Heart left ventricle (tissue), 16 donors: Measurements from ENCODE around the gene OAS2. TPM values are rescaled to one million over a fixed set of nuclear protein-coding genes. Genes with fewer than 3 reads are reported as not detected.

Experiments used
- ATAC-seq, 4 donors: fragments of 200-7000 bp; cut with Tn5 transposase; one replicate each; pipeline ENCODE4 v1.9.1; 2020 to 2022; ENCODE audit warnings: moderate library complexity in 4 of 4, mild to moderate bottlenecking in 3 of 4, moderate number of reproducible peaks in 1 of 4
- DNase-seq, 5 donors: peaks; one replicate each; pipeline ENCODE4 v3.0.0-alpha.2; 2020
- H3K27ac ChIP-seq, 12 donors: fragments of 200-600 bp; sonication (generic) in 4 of 12; one replicate each; pipeline versions ENCODE4 v1.5.0 to v1.8.0; 2016 to 2022; ENCODE audit warnings: mild to moderate bottlenecking in 2 of 12
- H3K27me3 ChIP-seq, 9 donors: fragments of 200-600 bp; sonication (generic) in 2 of 9; one replicate each; pipeline versions ENCODE4 v1.5.1 to v1.8.0; 2016 to 2022; ENCODE audit warnings: mild to moderate bottlenecking in 3 of 9
- H3K36me3 ChIP-seq, 9 donors: fragments of 200-600 bp; sonication (generic) in 2 of 9; one replicate each; pipeline versions ENCODE4 v1.5.0 to v1.8.0; 2018 to 2022; ENCODE audit warnings: mild to moderate bottlenecking in 2 of 9
- H3K4me1 ChIP-seq, 12 donors: fragments of 200-600 bp; sonication (generic) in 4 of 12; one replicate each; pipeline versions ENCODE4 v1.5.0 to v1.8.0; 2016 to 2022; ENCODE audit warnings: mild to moderate bottlenecking in 3 of 12
- H3K4me3 ChIP-seq, 12 donors: fragments of 200-600 bp; sonication (generic) in 4 of 12; one replicate each; pipeline versions ENCODE4 v1.5.0 to v1.8.0; 2017 to 2022; ENCODE audit warnings: mild to moderate bottlenecking in 9 of 12, moderate library complexity in 4 of 12
- H3K9me3 ChIP-seq, 12 donors: fragments of 200-600 bp; sonication (generic) in 4 of 12; one replicate each; pipeline versions ENCODE4 v1.5.0 to v1.8.0; 2016 to 2022; ENCODE audit warnings: mild to moderate bottlenecking in 1 of 12
- POLR2A ChIP-seq, 2 donors: fragments of 450-650 bp; IDR thresholded peaks; one replicate each; pipeline ENCODE4 v1.6.1; 2017; ENCODE audit warnings: antibody characterized with exemption in 2 of 2, mild to moderate bottlenecking in 2 of 2, moderate library complexity in 2 of 2
- WGBS, 4 donors: extraction: QIAGEN DNeasy Blood & Tissue Kit in 2 of 4; methylation state at CpG; one replicate each; pipeline versions ENCODE4 v1.1.5 to v1.1.7; 2013 to 2018; 5-methylcytosine and 5-hydroxymethylcytosine counted together
- intact Hi-C, 10 donors: fragments of 100-400 bp; cut with DNase I; formaldehyde crosslinking; loops; one replicate each; pipeline versions ENCODE4 v1.11.1 to v1.14.2; 2022
- polyA plus RNA-seq, 2 donors: library from polyadenylated mRNA; stranded (reverse); fragments of 200-250 nt; gene quantifications; one replicate each; pipeline ENCODE4 v1.2.3, GENCODE V29; 2013
- total RNA-seq, 9 donors: library from RNA; depleted of rRNA in 2 of 9; stranded (reverse); fragments of >200 nt in 2 of 9; fragmentation: NEBNext Ultra II Directional in 3 of 9; extraction: Animal tissue kit (Norgen Biotek cat#: 25700) in 3 of 9; gene quantifications; one replicate each; pipeline versions ENCODE4 v1.1.0 to v1.2.4, GENCODE V29; 2016 to 2023
- TF ChIP-seq, protein P1 (sequence below), 12 donors: fragments of 200-600 bp; sonication (generic) in 4 of 12; IDR thresholded peaks; one replicate each; pipeline versions ENCODE4 v1.5.0 to v1.8.0; 2018 to 2022; ENCODE audit warnings: antibody characterized with exemption in 12 of 12, mild to moderate bottlenecking in 5 of 12
- donor health status: ischemic (EF 13 %, LVEDD 7.1; RV severe dilation, severe dysfunction).
- donor health status: healthy with polysubstance abuse.
- donor health status: DM: no; HTN: yes; CAD: no.
- donor health status: DM: no; HTN: no; CAD: no.
- donor health status: ischemic (EF 25% LVEDD 6.9; RV normal size, moderate dysfunction).
- donor health status: ischemic (EF 25% LVEDD 5.7; RV mildly dilated, moderate dysfunction).
- donor health status: healthy.
- donor health status: DM: yes; HTN: yes; CAD: no.
- donor health status: ischemic (EF 35%, LVEDD 5.7; RV mildly dilated, moderate dysfunction).
- donor health status: nonischemic (EF 11% LVEDD 7.7; RV severe dilation, severe dysfunction).
- donor health status: DM: yes; HTN: yes; CAD: no.
- donor health status: PGD.
- donor health status: ischemic (EF 29% LVEDD 5.4; RV normal size, mild dysfunction).
- donor health status: nonischemic (EF 23%, LVEDD 6.1; RV moderate dilation, normal function).

OAS2 gene
- total and polyA plus RNA-seq, 11 donors: 3.8 to 46.1 (median 7.3) TPM

DNA sequence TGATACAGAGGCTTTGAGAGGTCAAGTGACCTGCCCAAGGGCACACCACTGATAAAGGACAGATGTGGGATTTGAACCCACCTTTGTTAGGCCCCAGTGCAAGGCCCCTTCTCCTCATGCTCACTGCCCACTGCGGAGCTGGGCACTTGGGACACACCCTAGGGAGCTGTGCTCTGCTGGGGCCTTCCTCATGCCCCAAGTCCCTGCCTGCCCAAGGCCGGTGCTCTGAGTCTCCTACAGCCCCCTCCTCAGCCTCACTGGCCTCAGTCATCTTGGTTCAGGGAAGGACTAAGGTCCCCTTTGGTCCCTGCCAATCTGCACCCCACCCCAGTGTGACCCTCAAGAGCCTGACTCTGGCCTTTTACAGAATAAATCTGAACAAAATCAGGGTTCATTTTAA is 48.0 kb upstream of the OAS2 start:
- WGBS, 4 donors: 90 to 94% (median 93%) methylated on average over 2 of the region's 2 CpGs
- no peak for DNase-seq
- no peaks in the 10 kb centered on the region for H3K27me3 ChIP-seq
- H3K4me3 ChIP-seq: no peak overlapping the region
- peaks cover 0 to 16% (median 0%) of the 10 kb centered on the region in 9 donors for H3K36me3 ChIP-seq
- H3K9me3 ChIP-seq: peaks cover 0 to 5% (median 0%) of the 10 kb centered on the region in 12 donors
- H3K4me1 ChIP-seq: peaks cover 0 to 3% (median 0%) of the 10 kb centered on the region in 12 donors
- ATAC-seq: no peak
- intact Hi-C loops: no loop called here
- TF ChIP-seq POLR2A (IDR thresholded peaks at IDR 0.05): no peak
- TF ChIP-seq, protein P1, sequence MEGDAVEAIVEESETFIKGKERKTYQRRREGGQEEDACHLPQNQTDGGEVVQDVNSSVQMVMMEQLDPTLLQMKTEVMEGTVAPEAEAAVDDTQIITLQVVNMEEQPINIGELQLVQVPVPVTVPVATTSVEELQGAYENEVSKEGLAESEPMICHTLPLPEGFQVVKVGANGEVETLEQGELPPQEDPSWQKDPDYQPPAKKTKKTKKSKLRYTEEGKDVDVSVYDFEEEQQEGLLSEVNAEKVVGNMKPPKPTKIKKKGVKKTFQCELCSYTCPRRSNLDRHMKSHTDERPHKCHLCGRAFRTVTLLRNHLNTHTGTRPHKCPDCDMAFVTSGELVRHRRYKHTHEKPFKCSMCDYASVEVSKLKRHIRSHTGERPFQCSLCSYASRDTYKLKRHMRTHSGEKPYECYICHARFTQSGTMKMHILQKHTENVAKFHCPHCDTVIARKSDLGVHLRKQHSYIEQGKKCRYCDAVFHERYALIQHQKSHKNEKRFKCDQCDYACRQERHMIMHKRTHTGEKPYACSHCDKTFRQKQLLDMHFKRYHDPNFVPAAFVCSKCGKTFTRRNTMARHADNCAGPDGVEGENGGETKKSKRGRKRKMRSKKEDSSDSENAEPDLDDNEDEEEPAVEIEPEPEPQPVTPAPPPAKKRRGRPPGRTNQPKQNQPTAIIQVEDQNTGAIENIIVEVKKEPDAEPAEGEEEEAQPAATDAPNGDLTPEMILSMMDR (IDR thresholded peaks at IDR 0.05): no peak
- no peak overlapping the region for H3K27ac ChIP-seq

DNA sequence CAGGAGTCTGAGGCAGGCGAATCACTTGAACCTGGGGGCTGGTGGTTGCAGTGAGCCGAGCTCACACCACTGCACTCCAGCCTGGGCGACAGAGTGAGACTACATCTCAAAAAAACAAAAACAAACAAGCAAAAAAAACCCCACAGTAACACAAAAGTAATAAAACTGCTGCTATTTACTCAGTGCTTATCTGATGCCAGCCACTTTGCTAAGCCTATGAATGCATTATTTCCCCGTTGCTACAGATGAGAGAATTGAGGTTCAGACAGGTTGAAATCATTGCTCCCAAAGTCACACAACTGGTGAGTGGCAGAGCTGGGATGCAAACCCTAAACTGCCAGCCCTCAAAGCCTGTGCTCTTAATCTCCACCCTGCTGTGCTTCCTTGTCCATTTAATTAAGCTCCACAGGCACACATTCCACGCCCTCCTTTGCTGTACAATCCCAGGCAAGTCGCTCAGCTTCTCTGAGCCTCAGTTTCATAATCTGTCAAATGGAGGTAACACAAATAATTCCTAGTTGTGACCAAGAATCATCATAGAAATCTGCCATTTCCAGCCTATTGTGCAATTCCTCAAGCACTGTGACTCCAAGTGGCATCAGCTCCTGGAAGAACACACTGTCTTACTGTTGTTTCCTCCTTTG is 45.7 kb upstream of the OAS2 start:
- DNase-seq (no peak), ATAC-seq (no peak)
- no peak for TF ChIP-seq POLR2A (IDR thresholded peaks at IDR 0.05)
- TF ChIP-seq, protein P1 (IDR thresholded peaks at IDR 0.05): no peak
- WGBS, 4 donors: 47 to 62% (median 56%) methylated on average over 6 of the region's 6 CpGs
- intact Hi-C loops: no loop called here
- no peak overlapping the region for H3K4me3 ChIP-seq
- H3K9me3 ChIP-seq: peaks cover 0 to 3% (median 0%) of the 10 kb centered on the region in 12 donors
- H3K36me3 ChIP-seq: peaks cover 0 to 9% (median 0%) of the 10 kb centered on the region in 9 donors
- H3K27ac ChIP-seq: no peak overlapping the region
- H3K4me1 ChIP-seq: peaks cover 0 to 5% (median 0%) of the 10 kb centered on the region in 12 donors
- no peaks in the 10 kb centered on the region for H3K27me3 ChIP-seq

DNA sequence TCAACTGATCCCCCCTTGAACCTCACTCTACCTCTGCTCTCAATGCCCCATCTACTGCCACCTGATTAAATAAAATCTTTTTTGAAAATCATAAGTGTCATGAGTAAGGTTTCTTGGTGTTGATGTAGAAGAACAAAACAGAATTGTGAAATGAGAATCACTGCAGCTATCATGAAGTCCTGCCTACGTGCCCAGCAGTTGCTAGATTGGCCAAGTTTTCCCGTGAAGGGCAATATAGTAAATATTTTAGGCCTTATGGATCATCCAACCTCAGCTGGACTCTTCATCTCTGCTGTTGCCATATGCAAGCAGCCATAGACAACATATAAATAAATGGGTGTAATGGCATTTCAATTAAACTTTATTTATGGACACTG is 45.2 kb upstream of the OAS2 start:
- intact Hi-C loops: no loop called here
- WGBS, 4 donors: 80 to 92% (median 82%) methylated on average over 2 of the region's 2 CpGs

DNA sequence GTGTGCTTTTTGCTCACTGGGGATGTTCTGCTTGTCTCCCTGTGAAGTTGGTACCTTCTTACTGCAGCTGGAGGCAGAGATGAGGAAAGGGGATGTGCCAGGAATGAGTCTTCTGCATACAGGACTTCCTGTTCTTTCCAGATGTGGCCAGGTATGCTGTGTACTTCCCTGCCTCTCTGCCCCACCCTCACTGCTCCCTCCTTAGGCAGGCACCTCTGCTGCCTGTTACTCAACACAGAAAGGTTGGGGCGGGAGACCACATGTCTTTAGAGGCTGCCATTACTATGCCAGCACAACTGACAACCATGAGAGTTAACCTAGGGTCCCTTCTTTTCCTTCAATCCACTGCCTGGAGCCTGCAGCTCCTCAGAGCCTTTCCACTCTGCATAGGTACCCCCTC is 42.1 kb upstream of the OAS2 start:
- peaks cover 0 to 3% (median 0%) of the 10 kb centered on the region in 12 donors for H3K9me3 ChIP-seq

More for the DNA sequence above, 45.2 kb upstream of the OAS2 start:
- peaks cover 0 to 10% (median 0%) of the 10 kb centered on the region in 12 donors for H3K4me1 ChIP-seq
- DNase-seq (no peak), ATAC-seq (no peak)
- peaks cover 0 to 4% (median 0%) of the 10 kb centered on the region in 9 donors for H3K36me3 ChIP-seq
- TF ChIP-seq, protein P1 (IDR thresholded peaks at IDR 0.05): no peak
- TF ChIP-seq POLR2A (IDR thresholded peaks at IDR 0.05): no peak
- H3K27me3 ChIP-seq: no peaks in the 10 kb centered on the region
- H3K27ac ChIP-seq: no peak overlapping the region
- H3K4me3 ChIP-seq: no peak overlapping the region
- H3K9me3 ChIP-seq: peaks cover 0 to 3% (median 0%) of the 10 kb centered on the region in 12 donors

More for the DNA sequence above, 42.1 kb upstream of the OAS2 start:
- peak overlapping the region in 1 of 12 donors; percentile 92 for H3K27ac ChIP-seq
- no peak for ATAC-seq
- TF ChIP-seq POLR2A (IDR thresholded peaks at IDR 0.05): no peak
- TF ChIP-seq, protein P1 (IDR thresholded peaks at IDR 0.05): no peak
- WGBS, 4 donors: 64 to 88% (median 80%) methylated on average over 1 of the region's 1 CpG
- H3K27me3 ChIP-seq: peaks cover 0 to 4% (median 0%) of the 10 kb centered on the region in 9 donors
- H3K36me3 ChIP-seq: peaks cover 0 to 4% (median 0%) of the 10 kb centered on the region in 9 donors
- peaks cover 0 to 33% (median 17%) of the 10 kb centered on the region in 12 donors for H3K4me1 ChIP-seq
- H3K4me3 ChIP-seq: no peak overlapping the region
- DNase-seq: no peak
- intact Hi-C loops: loop anchor here in 1 of 10 donors (5.0 kb wide), 1 partner anchor 41 kb away; the partner anchor contains the start of gene OAS2
